Stimulated activated CD8-positive, alpha-beta memory T cell treated with anti-CD3 and anti-CD28 coated beads, Interleukin-4, amount 100 ng/mL, for 48 hours (primary cell): ENCODE measurements around the gene LMTK3.
A peak's percentile ranks its signal among the peaks of the same experiment; 100 is the strongest.
"Not testable (repeated sequence)": the region's sequence is repeated elsewhere in the genome, so short reads cannot be mapped to it uniquely, and the experiment has no call there.

Source experiments
- DNase-seq: peaks from one replicate; pipeline ENCODE4 v3.0.0-alpha.2; 2020

Gene LMTK3

DNA sequence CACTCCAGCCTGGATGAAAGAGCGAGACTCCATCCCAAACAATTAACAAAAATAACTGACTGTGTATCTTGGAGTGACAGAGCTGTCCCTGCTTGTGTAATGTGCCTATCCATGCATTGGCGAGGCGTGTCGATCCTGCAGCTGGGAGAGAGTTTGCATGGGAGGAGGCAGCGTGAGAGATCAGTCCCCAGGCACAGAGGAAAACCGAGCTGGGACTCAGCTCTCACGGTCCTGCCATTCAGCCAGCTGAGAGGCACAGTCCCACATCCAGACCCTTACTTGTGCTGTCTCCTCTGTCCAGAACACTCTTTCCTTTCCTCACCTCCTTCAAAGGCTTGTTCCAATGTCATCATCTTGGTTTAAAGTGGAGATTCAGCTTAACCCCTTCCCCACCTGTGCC is 28.5 kb upstream of the LMTK3 start:
- DNase-seq, result no peak

DNA sequence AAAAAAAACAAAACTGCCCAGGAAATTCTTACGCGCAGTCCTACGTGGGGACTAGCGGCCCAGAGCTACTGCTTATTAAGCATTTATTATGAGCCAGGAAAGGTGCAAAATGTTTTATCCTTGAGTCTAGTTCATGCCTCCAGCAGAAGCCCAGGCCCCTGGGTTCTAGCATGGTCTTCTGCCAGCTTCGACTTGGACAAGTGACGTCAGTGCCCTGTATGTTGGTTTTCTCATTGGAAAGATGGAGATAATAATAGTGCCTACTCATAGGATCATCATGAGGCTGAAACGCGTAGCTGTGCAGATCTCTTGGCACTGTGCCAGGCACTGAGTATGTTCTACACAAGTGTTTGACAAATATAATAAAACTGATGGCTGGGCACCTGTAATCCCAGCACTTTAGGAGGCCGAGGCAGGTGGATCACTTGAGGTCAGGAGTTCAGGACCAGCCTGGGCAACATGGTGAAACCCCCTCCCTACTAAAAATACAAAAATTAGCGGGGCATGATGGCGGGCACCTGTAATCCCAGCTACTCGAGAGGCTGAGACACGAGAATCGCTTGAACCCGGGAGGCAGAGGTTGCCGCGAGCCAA is 28.0 kb upstream of the LMTK3 start:
- DNase-seq, result no peak

DNA sequence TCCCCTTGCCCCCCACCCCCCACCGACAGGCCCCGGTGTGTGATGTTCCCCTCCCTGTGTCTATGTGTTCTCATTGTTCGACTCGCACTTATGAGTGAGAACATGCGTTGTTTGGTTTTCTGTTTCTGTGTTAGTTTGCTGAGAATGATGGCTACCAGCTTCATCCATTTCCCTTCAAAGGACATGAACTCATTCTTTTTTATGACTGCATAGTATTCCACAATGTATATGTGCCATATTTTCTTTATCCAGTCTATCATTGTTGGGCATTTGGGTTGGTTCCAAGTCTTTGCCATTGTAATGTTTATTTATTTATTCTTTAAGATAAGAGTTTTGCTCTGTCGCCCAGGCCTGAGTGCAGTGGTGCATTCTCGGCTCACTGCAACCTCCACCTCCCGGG is 26.4 kb upstream of the LMTK3 start:
- DNase-seq, result not testable (repeated sequence)

DNA sequence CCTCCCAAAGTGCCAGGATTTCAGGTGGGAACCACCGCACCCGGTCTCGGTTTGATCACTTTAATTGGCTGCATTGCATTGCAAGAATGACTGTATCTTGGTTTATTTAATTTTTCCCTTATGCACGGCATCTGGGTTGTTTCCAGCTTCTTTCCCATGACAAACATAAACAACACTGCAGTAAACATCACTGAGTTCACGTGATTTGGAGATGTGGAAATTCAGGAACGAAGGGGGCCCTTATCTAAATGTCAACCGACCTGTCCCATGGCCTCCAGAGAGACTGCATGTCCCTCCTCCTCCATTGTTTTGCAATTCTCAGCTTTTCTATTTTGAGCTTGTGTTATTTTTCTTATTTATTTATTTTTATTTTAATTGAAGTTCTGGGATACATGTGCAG is 25.9 kb upstream of the LMTK3 start:
- no peak for DNase-seq

DNA sequence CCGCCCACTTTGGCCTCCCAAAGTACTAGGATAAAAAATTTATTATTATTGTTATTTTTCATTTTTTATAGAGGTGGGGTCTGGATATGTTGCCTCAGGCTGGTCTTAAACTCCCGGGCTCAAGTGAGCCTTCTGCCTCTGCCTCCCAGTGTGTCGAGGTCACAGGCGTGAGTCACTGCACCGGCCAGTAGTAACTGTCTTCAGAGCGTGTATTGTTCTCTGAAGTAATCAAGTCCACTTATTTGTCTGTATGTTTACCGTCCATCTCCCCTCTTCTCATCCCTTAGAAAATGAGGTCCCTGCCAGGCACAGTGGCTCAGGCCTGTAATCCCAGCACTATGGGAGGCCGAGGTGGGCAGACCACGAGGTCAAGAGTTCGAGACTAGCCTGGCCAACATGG is 22.1 kb upstream of the LMTK3 start:
- no peak for DNase-seq

DNA sequence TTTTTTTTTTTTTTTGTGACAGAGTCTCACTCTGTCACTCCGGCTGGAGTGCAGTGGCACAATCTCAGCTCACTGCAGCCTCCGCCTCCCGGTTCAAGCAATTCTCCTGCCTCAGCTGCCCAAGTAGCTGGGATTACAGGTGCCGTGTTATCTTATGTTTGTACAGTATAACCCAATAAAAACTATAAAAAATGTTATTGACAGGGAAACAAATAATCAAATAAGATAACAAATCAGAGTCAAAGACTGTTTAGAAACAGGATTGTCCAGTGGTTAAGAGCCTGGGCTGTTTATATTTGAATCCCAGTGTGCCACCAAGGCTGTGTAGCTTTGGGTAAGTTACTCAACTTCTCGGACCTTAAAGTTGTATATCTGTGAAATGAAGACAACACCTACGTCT is 19.1 kb upstream of the LMTK3 start:
- no peak for DNase-seq

DNA sequence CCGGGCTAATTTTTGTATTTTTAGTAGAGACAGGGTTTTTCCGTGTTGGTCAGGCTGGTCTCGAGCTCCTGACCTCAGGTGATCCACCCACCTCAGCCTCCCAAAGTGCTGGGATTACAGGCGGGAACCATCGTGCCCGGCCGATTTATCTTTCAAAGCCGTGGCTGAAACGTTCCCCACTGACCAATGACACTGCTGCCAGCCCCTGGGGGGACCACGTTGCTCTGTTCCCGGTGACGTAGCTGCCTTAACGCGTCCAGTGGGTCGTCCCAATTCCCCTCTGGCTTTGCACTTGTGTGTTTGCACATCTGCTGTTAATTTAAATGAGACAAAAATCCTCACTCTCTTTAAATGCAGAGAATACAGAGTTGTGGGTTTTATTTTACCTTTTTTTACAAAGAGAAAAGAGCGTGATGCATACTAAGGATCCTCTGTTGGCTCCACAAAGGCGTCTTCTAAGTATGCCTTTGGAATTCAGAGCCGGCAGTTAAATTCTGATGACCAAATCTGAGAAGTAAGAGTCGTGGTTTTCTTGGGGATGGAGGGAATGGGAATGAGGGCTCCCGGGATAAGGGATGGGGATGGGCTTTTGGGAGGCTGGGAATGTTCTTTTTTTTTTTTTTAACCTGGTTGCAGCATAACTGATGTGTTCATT is 18.6 kb upstream of the LMTK3 start:
- no peak for DNase-seq

DNA sequence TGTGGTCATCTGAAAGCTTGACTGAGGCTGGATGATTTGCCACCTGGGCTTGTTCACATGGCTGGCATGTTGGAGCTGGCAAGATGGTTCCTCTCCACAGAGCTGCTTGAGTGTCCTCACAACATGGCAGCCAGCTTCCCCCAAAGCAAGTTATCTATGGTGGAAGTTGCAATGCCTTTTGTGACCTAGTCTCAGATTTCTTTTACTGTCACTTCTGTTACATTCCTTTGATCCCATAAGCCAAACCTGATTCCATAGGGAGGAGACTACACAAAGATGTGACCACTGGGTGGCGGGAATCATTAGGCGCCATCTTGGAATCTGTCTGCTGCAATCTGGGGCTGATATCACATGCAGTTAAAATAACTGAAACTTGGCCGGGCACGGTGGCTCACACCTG is 17.5 kb upstream of the LMTK3 start:
- no peak for DNase-seq

DNA sequence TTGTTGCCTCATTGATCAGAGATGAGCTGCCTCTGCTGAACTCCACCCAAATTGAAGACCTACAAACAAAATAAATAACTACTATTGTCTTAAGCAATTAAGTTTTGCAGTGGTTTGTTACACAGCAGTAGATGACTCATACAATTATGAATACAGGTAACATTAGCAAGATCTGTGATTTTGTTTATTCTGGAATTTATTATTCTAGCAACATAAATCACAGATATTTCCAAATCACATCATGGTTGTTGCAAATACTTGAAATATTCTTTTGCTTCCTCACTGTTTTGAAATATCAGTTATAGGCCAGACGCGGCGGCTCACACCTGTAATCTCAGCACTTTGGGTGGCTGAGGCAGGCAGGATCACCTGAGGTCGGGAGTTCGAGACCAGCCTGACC is 13.1 kb upstream of the LMTK3 start:
- DNase-seq, result no peak

DNA sequence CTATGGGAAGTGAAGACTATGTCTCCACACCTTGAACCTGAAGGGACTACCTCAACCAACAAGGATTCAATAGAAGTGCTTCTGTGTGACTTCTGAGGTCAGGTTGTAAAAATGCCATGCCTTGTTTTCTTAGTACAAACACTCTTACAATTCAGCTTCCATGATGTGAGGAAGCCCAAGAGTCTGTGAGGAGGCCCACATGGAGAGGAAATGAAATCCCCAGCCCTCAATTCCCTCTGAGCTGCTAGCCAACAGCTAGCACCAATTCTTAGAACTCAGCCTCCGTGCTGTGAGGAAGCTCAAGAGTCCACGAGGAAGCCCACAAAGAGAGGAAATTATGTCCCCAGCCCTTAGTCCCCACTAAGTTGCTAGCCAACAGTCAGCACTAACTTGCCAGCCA is 12.6 kb upstream of the LMTK3 start:
- DNase-seq, result no peak

DNA sequence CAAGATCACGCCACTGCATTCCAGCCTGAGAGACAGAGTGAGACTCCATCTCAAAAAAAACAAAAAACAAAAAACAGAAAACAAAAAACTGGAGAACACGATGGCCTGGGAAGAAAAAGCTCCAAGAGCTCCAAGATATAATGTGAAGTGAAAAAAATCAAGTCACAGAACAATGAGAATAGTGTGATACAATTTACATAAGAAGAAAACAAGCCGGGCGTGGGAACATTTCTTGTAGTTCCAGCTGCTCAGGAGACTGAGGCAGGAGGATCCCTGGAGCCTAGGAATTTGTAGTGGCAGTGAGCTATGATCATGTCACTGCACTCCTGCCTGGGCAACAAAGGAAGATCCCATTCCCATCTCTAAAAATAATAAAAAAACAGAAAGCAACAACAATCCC is 8.5 kb upstream of the LMTK3 start:
- DNase-seq, result no peak

DNA sequence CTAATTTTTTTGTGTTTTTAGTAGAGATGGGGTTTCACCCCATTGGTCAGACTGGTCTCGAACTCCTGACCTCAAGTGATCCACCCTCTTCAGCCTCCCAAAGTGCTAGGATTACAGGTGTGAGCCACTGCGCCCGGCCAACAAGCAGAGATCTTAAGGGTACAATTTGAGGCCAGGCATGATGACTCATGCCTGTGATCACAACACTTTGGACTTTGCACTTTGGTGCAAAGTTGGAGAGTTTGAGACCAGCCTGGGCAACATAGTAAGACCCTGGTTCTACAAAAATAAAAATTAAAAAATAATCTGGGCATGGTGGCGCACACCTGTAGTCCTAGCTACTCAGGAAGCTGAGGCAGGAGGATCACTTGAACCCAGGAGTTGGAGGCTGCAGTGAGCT is 7.8 kb upstream of the LMTK3 start:
- DNase-seq, result not testable (repeated sequence)

DNA sequence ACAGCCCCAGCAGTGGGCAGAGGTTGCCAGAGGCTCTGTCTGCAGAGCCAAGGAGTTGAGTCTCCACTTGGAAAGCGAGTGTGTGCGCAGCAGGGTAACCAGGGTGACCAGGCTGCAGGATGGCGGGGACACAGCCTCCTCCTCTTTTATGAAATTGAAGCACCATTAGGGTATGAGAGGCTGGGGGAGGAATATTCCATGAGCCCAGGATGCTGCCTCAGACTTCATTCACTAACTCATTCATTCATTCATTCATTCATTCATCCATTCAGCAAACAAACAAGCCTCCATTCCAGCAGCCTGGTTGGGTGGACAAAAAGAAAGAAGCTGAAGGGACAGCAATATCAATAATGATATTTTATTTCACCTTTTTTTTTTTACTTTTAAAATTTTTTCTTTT is 6.6 kb upstream of the LMTK3 start:
- no peak for DNase-seq

DNA sequence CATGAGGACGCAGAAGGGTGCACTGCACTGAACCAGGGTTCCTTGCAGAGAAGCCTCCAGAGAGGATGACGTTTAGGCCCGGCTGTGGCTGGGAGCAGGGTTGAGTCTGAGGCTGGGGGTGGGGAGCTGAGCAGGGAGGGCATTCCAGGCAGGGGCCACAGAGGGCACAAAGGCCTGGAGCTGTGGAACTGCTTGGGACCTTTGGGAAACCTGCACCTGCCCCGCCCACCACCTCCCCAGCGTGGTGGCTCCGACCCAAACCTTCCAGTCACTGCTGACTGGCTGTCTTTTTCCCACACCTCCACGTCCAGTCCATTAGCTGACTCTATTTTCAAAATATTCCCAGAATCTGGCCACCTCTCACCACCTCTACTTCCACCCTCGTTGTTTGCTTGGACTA is 4.9 kb upstream of the LMTK3 start:
- no peak for DNase-seq

DNA sequence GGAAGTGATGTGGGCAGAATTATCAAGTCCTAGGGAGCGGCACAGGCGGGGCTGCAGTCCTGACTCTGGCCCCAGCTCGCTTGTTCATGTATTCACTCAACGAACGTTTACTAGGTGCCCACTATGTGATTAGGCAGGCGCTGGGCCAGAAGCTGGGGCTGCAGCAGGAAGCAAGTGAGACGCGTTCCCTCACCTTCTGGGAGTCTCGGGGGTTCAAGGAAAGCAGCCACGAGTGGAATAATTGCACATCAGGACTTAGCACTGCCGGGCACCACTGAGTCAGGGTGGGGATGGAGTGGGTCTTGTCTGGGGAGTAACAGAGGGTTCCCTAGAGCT is 2.5 kb upstream of the LMTK3 start:
- DNase-seq, result no peak

DNA sequence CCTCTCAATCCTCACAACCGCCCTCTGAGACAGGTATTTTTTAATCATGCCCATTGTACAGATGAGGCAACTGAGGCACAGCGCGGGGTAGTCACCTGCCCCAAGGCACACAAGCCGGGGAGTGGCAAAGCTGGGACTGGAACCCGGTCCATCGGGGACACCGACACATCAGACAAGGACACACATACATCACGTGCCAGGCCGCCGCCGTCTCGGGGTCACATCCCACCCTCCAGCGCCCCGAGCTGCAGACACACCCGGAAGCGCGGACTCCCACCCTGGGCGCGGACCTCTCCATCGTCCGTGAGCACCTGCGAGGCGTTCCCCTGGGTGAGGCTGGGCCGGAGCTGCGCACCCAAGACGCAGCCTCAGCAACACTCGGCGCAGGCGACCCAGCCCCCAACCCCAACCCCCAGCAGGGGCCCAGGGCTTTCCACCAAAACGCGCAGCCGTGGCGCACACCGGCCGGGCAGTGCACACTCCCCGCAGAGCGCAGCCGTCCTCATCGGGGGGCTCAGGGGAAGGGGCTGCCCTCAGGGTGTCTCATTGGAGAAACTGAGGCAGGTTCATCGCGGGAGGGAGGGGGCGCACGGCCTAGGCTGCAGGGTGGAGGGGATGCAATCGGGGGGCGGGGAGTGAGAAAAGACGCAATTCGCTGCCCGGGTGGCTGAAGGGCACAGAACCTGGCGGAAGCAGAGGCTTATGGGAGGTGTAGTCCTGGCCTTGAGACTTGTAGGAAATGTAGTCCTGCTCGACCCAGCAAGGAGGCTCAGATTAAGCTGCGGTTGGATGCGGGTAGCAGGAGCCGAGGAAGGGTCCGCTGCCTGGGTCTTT is 1.9 kb upstream of the LMTK3 start:
- peak; percentile 80 for DNase-seq

DNA sequence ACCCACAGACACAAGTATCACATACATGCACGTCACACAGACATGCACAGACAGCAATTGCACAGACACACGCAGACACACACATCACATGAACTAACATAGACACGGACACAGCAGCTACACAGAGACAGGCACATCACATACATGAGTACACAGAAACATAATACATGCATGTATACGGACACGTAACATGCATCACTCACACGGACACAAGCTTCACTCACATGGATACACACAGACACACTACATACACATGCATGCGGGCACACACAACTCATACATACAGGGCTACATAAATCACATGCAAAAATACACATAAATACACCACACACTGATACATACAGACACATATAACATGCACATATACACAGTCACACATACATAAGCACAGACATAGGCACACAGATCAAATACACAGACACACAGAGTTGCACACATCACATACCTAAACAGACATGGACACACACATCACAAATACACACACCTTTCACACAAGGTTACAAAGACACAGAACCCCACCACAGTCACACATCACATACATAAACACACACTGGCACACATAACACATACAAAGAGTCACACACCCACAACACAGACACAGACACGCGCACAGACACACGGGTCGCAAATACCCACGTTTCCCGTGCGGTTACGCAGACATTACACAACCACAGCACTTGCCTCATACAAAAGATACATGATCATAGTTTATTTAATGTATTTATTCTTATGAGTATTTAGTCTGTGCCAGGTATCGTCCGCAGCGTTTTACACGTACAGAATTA is 1.1 kb upstream of the LMTK3 start:
- no peak for DNase-seq

DNA sequence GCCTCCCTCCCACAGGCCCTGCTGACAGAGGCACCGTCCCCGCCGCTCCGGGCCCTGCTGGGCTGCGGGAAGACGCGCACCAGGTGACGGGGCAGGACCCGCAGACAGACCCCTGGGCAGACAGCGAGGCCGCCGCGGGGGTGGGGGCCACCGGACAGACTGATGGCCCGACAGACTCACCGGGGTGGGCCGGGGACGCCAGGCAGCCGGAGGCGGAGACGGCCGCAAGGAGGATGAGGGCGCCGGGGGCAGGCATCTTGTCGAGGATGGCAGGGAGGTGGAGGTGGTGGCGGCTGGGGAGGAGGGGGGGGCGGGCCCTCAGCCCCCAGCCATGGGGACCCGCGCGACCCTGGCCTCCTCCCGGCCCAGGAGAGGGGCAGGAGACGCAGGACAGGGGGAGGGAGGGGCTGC is 309 bp downstream of the LMTK3 start:
- DNase-seq, result peak; percentile 44

DNA sequence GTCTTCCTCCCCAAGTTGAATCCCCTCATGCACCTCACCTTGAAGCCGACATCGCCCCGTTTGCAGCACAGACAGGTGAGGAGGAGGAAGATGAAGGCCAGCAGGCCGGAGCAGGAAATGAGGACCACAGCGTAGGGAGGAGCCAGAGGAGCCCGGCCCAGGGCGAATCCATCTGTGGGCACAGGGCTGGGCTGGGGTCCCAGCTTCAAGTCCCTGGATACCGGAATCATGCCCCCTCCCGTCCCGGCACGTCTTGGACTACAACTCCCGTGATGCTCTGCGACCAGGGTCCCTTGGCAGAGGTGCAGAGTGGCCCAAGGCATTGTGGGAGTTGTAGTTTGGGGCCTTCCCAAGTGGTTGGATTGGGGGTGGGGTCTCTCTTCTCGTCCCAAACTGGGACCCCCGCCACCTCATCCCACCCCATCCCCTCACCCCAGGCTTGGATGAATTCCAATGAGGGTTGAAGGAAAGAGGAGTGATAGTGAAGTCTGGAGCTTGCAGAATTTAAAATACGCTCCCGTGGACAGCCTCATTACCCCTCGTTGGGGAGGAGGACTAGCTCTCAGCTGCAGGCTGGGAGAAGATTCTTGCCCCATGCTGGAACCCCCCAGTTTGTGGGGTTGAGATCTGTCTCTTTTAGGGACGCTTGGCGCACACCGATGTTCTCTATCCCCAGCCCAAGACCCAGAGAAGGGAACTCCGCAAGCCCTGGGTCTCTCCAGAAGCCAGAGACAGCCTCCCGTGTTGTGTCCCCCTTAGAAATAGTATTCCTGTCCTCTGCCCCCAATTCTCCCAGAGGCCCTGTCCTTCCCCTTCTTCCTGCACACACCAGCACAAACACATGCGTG is 990 bp downstream of the LMTK3 start:
- peak; percentile 83 for DNase-seq

DNA sequence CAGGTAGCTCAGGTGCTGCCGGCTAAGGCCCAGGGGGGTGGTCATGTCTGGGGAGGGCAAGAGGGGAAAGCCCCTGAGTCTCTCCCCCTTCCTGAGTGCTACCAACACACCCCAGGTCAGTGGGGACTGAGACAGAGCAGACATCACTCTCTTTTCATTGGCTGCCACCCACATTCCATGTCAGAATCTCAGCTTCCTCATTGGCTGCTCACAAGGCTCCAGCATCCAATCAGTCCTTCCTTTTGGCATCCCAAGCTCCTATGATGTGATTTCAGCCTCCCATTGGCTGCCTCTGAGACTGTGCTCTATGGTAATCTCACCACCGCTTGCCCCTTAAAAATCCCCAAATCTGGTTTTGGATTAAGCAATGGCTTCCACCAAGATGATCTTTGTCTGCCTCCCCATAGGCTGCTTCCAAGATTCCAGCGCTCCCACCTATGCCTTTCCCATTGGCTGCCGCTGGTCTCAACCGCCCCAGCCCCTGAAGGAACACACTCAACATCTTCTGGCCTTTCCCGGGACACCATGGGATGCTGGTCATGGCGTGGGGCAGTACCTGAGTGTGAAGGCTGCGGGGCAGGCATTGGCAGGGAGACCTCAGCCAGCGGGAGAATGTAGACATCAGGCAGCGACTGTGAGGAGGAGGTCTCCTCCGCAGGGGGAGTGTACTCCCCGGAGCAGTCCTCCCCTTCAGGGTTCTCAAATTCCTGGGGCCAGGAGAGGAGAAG is 2.0 kb downstream of the LMTK3 start:
- DNase-seq, result no peak

DNA sequence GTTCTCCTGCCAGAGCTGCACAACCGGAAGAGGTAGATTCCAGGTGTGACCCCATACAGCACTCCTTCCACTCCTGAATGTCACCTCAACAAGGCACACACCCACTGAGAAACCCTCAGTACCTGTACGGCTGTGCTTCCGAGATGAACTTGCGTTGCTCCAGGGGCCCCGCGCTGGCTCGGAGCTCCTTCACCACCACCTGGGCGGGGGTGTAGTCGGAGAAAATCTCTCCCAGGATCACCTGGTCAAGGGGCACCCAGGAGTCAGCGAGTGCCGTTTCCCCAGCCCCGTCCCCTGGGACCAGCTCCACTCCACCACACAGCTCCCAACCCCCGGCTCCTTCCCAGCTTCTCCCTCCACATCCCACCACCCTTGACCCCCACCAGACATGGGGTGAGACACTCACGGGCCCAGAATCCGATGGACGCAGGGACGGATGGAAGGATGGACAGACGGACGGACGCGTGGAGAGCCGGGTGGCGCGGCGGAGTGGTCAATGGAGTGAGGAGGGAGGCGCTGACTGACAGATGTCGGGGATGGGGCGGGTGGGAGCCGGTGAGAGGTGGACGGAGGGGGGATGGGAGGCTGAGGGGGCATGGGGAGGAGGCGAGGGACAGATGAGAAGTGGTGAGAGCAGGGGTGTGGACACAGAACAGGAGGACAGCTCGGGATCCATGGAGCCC is 2.8 kb downstream of the LMTK3 start:
- DNase-seq, result no peak
